ENCODE results near the gene TRAF5.
"Not testable (repeated sequence)": the region's sequence is repeated elsewhere in the genome, so short reads cannot be mapped to it uniquely, and the experiment has no call there.

TRAF5 gene

DNA sequence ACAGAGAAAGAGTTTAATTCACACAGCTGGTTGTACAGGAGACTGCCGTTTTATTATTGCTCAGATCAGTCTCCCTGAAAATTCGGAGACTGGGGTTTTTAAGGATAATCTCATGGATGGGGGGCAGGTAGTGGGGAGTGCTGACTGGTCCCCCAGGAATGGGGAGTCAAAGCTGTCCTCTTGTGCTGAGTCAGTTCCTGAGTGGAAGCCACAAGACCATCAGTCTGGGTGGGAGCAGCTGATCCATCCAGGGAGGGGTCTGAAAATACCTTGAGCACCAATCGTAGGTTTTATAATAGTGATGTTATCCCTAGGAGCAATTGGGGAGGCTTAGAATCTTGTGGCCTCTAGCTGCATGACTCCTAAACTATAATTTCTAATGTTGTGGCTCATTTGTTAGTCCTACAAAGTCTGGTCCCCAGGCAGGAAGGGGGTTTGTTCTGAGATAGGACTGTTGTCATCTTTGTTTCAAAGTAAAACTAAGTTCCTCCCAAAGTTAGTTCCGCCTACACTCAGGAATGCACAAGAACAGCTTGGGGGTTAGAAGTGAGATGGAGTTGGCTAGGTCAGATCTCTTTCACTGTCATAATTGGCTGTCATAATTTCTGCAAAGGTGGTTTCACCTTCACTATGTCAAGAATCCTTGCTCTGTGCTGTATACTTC, 50.3 kb downstream of the TRAF5 start:
- DNase-seq = no peak

DNA sequence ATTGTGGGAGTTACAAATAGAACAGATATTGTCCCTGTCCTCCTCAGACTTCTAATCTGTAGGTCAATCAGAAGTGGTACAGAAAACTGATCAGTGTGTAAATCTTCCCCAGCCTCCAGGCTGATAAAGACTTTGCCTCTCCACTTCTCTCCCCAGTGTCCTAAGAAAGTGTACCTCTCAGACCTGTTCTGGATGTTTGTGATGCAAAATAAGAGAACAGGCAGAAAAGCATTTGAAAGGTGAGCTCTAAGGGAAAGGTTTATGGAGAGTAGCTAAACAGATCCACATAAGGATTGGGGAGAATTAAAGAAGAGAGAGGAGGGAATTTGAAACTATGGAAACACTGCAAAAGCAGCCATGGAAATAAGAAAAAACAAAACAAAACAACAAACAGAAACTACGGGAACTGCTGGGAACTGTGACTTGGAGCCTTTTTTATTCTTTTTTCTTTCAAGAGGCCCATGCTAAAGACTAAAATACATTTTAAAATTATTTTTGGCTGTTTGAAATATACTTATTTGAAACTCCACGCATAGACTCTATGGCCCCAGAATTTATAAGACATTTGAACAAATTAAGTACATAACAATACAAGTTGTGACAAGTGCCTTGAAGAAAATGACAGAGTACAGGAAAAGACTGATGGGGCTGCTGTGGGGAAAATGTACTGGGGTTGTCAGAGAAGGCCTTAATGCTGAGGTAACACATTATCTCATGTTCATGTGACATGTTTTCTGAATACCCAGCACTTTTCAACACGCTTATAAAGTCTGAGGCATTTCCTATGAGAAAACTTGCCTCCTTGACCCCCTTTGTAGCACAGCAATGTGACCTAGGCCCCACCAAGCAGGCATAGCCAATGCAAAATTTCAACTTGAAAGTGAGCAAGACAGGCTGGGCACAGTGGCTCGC, 51.2 kb downstream of the TRAF5 start:
- DNase-seq = no peak

DNA sequence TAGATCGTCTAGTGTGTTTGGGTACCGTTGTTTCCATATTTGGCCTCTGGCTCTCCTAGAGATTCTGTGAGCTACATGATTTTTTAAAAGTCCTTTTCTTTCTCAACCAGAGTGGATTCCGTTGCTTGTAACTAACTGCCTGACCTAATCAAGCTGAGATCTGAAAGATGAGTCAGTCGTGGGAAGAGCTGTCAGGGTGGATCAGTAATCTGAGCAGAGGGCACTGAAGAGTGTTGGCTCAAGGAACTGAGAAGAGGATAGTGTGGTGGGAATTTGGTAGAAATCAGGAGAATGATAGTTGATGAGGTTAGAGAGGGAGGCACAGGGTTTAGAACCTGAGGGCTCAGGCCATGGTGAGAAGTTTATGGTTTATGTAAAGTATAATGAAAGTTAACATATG, 52.2 kb downstream of the TRAF5 start:
- DNase-seq = no peak

DNA sequence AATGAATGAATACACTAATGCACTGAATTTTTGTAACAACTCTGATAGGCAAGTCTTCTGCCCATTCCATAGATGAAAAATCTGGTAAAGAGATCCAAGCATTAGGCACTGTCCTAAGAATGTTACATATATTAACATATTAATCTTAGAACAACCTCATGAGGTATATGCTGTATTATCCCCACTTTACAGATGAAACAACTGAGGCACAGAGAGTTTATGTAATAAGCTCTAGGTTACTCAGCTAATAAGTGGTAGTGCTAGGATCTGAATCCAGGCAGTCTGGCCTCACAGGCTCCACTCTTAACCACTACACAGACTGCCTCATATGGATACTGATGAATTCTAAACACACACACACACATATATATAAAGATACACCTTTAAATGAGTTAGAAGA, 52.8 kb downstream of the TRAF5 start:
- DNase-seq = no peak

DNA sequence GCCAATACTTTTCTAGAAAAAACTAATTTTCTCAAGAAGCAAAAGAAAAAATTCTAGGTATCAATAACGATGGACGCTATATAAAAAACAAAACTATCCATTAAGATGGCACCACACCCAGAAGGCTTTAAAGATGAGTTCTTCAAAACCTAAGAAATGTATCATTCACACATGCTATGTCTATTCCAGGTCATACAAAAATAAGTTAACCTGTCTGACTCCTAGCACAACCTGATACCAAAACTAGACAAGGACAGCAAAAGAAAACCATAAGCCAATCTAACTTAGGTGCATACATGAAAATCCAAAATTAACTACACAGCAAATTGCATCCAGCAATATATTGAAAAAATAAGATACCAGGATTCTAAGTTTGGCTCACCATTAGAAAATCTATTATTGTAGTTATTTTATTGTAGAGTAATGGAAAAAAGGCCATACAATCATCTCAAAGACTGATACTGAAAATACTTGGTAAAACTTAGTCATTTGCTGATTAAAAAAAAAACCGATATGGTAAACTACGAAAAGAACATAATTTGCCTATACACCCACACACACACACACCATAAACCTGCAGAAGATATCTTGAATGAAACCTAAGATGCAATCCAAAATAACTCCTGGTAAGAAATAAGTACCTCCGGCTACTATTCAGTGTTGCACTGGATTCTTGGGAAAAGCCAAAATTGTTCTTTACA, 55.0 kb downstream of the TRAF5 start:
- no peak for DNase-seq

DNA sequence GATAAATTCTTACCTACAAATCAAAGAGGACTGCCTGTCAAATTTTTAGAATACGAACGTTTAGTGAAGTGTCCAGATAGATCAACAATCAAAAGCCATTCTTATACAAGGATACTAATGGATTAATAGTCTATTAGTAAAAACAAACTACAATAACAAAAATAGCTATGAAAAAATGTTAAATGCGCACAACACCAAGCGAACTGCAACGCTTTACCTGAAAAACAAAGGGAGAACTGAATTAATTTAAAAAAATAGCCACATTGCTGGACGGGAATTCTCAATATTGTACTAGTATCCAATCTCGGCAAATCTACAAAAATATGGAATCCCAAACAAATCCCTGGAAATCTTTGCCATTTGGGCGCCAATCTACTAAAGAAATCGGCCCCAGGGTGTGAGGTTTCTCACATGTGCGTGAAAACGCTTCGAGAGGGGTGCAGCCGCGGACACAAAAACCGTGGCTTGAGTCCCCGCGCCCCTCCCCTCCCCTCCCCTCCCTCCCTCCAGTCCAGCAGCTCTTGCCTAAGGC, 55.6 kb downstream of the TRAF5 start:
- no peak for DNase-seq

DNA sequence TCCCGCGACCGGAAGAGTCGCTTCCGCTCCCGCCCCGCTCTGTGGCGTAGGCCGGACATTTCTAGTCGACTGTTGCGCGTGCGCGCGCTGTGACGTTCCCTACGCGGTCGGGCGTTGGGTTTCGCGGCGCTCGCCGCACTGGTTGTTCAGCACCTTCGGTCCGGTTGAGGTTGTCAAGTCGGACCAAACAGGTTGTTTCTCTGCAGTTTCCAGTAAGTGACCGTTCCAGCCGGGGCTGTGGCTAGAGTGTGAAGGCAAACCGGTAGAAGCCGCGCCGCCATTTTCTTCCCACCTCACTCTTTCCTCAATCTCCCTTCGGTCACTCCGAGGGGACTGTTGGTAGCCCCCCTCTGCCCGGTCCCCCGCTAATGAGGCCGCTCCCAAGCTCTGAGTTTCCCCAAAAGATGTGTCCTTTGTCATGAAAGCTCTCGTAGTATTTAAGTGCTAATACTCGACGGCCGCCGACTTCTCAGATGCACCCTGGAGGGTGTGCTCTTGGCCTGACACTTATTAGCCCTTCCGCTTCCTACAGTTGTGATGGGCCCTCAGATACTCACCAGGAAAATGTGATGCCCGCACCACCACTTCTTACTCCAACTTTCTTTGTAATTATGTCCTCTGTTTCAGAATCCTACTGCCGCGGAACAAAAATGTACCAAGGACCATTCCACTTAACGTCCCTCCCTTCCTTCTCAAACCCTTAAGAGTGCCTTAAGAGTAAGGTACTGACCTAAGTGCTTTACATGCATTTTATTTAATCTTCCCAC, 56.3 kb downstream of the TRAF5 start:
- DNase-seq = peak; percentile 37 to 96 (median 86)

DNA sequence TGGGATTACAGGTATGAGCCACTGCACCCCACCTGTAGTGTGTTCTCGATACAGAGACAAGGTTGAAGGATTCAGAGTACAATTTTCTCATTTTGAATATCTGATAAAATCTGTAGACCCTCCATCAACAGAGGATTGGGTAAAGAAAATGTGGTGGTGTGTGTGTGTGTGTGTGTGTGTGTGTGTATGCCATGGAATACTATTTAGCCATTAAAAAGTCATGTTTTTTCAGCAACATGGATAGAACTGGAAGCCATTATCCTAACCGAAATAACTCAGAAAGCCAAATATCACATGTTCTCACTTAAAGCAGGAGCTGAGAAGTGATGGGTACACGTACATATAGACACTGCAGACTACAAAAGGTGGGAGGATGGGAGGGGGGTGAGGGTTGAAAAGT, 57.9 kb downstream of the TRAF5 start:
- DNase-seq = no peak

DNA sequence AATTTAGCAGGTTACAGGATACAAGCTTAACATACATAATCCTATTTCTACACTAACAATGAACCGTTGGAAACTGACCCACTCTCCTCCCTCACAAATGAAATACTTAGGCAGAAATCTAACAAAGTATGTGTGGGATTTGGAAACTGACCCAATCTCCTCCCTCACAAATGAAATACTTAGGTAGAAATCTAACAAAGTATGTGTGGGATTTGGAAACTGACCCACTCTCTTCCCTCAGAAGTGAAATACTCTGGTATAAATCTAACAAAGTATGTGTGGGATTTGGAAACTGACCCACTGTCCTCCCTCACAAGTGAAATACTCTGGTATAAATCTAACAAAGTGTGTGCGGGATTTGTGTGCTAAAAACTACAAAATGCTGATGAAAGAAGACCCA, 60.3 kb downstream of the TRAF5 start:
- no peak for DNase-seq

DNA sequence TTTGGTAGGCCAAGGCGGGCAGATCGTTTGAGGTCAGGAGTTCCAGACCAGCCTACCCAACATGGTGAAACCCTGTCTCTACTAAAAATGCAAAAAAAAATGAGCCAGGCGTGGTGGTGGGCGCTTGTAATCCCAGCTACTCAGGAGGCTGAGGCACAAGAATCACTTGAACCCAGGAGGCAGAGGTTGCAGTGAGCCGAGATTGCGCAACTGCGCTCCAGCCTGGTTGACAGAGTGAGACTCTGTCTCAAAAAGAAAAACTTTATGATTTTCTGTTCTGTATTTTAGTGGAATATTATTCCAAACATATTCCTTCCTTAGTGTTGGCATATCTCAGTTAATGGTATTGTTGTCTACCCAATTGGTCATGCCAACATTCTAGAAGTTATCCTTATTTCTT, 64.2 kb downstream of the TRAF5 start:
- not testable (repeated sequence) for DNase-seq

DNA sequence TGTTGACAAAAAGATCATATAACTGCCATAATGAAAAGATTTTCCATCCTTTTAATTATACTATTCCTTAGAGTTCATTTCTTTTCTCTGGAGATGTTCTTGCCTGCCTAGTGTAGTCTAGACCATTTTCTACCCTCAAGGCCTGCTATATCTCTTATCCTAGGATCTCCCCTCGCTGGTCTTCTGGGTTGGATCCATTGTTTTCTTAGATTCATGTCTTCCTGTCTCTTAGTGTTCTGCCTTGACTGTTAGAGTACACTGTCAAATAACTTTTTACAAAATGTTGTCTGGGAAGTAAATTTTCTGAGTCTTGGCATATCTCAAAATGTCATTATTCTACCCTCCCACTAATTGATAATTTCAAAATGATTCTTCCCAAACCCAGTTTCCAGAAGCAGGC, 66.6 kb downstream of the TRAF5 start:
- DNase-seq = no peak

DNA sequence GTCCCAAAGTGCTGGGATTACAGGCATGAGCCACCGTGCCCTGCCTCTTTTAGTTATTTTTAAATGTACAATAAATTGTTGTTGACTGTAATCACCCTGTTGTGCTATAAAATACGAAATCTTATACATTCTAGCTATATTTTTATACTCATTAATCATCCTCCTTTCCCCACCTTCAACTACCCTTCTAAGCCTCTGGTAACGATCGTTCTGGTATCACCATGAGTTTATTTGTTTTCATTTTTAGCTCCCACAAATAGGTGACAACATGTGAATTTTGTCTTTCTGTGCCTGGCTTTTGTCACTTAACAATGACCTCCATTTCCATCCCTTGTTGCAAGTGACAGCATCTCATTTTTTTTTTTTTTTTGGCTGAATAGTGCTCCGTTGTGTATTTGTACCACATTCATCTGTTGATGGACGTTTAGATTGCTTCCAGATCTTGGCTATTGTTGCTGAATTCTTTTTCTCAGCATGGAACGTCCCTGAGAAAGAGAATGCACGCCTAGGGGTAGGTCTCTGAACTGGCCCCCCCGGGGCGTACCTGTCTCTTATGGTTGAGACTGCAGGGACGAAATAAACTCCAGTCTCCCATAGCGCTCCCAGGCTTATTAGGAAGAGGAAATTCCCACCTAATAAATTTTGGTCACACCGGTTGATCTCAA, 71.8 kb downstream of the TRAF5 start:
- not testable (repeated sequence) for DNase-seq

DNA sequence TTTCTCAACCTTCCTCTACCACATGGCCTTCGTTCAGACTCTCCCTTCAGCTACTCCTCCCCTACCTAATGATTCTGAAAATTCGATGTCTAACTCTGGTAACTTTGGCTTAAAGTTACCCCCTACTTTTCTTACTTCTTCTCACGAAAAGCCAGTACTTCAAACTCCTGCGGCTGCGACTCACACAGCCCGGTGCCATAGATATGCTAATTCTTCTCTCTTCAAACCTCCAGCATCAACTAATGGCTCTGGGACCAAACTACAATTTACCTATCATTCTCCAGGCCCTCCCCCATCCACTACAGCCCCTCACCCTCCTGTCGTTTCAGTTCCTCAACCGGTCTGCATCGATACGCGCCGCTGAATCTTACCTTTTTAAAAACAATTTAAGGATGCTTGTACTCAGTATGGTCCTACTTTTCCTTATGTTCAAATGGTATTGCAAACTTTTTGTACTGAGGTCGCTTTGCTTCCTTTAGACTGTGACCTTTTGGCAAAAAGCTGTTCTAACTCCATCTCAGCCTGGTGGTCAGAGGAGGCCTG, 73.3 kb downstream of the TRAF5 start:
- DNase-seq = not testable (repeated sequence)

DNA sequence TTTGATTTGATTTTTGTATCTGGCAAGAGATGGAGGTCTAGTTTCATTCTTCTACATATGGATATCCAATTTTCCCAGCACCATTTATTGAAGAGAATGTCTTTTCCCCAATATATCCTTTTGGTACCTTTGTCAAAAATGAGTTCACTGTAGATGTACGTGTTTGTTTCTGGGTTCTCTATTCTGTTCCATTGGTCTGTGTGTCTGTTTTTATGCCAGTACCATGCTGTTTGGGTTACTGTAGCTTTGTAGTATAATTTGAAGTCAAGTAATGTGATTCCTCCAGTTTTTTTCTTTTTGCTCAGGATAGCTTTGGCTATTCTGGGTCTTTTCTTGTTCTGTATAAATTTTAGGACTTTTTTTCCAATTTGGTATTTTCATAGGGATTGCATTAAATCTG, 75.1 kb downstream of the TRAF5 start:
- not testable (repeated sequence) for DNase-seq

DNA sequence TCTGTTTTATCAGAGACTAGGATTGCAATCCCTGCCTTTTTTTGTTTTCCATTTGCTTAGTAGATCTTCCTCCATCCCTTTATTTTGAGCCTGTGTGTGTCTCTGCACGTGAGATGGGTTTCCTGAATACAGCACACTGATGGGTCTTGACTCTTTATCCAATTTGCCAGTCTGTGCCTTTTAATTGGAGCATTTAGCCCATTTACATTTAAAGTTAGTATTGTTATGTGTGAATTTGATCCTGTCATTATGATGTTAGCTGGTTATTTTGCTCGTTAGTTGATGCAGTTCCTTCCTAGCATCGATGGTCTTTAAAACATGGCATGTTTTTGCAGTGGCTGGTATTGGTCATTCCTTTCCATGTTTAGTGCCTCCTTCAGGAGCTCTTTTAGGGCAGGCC, 79.5 kb downstream of the TRAF5 start:
- not testable (repeated sequence) for DNase-seq

DNA sequence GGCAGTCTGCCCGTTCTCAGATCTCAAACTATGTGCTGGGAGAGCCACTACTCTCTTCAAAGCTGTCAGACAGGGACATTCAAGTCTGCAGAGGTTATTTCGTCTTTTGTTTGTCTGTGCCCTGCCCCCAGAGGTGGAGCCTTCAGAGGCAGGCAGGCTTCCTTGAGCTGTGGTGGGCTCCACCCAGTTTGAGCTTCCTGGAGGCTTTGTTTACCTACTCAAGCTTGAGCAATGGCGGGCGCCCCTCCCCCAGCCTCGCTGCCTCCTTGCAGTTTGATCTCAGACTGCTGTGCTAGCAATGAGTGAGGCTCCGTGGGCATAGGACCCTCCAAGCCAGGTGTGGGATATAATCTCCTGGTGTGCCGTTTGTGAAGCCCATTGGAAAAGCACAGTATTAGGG, 81.1 kb downstream of the TRAF5 start:
- DNase-seq = not testable (repeated sequence)

DNA sequence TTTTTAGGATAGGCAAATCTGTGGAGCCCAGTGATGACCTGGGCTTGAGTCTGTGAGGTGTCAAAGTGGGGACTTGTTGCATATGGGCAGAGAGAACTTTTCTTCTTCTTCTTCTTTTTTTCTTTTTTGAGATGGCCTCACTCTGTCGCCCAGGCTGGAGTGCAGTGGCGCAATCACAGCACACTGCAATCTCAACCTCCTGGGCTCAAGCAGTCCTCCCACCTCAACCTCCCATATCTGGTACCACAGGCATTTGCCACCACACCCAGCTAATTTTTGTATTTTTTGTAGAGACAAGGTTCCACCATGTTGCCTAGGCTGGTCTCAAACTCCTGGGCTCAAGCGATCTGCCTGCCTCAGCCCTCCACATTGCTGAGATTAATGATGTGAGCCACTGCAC, 85.0 kb downstream of the TRAF5 start:
- DNase-seq = no peak

DNA sequence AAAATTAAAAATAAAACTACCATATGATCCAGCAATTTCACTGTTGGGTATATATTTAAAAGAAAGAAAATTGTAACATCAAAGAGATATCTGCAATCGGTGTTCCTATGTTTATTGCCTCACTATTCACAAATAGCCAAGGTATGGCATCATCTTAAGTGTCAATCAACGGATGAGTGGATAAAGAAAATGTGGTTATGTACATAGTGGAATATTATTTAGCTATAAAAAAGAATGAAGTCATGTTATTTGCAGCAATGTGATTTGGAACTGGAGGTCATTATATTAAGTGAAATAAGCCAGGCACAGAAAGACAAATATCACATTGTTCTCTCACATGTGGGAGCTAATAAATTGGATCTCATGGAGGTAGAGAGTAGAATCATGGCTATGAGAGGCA, 89.1 kb downstream of the TRAF5 start:
- DNase-seq = no peak

DNA sequence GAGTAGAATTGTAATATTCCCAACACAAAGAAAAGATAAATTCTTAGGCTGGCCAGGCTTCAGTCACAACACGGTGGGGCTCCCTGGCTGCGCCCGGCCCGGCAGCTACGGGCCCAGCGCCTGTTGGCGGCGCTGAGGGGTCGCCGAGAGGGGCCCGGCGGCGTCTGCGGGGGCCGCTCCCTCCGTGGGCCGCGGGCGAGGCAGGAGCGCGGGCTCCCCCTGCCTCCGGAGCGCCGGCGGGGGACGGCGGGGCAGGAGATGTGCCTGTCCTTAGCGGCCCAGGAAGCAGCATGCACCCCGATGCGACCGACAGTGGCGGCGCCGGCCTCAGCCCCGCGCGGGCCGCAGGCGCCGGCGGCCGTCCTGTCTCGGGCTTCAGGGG, 89.6 kb downstream of the TRAF5 start:
- peak in 6 of 56 donors; percentile 4 to 42 (median 16) for DNase-seq

DNA sequence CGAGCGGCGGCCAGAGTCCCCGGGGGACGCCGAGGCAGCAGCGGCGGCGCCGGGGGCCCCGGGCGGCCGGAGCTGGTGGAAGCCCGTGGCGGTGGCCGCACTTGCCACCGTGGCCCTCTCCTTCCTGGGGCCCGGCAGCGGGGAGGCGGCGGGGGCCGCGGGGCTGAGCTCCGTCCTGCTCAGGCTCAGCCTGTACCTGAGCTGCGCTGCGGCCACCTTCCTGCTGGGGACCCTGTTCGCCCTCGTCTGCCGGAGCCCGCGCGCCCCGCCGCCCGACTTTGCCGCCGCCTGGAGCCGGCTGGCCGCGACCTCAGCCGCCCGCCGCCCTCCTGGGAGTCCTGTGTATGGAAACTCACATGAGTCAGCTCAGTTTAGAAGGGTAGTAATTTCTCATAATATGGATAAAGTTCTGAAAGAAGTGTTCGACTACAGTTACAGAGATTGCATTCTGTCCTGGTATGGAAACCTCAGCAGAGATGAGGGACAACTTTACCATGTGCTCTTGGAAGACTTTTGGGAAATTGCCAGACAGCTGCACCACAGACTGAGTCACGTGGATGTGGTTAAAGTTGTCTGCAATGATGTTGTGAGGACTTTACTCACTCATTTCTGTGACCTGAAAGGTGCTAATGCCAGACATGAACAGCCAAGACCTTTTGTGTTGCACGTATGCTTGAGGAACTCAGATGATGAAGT, 90.1 kb downstream of the TRAF5 start:
- peak in 5 of 56 donors; percentile 6 to 31 (median 17) for DNase-seq
